SK-N-SH treated with all-trans-retinoic acid at 6 μM for 48 hours (cell line): Measurements from ENCODE around the gene NDUFB7.

Source experiments
- ATAC-seq: fragments of 200-7000 bp; cut with Tn5 transposase; 3 replicates; pipeline ENCODE4 v1.9.1; 2020; ENCODE audit warnings: mild to moderate bottlenecking, moderate library complexity
- ZFP3 ChIP-seq: fragments of 250-450 bp; sonication (Bioruptor Pico); IDR thresholded peaks from 2 replicates; pipeline ENCODE4 v1.5.0; 2020; ENCODE audit warnings: mild to moderate bottlenecking, moderate library complexity
- ZFP30 ChIP-seq: fragments of 450-650 bp; formaldehyde crosslinking; IDR thresholded peaks from 2 replicates; pipeline ENCODE4 v1.5.0; 2022; ENCODE audit warnings: mild to moderate bottlenecking, moderate library complexity
- ZNF8 ChIP-seq: fragments of 450-650 bp; formaldehyde crosslinking; IDR thresholded peaks from 2 replicates; pipeline ENCODE4 v1.5.0; 2020; ENCODE audit warnings: mild to moderate bottlenecking, moderate library complexity
- TF ChIP-seq, protein P1 (sequence below): fragments of 250-450 bp; sonication (Bioruptor Pico); IDR thresholded peaks from 2 replicates; pipeline ENCODE4 v1.5.1; 2021; ENCODE audit warnings: mild to moderate bottlenecking, moderate library complexity

NDUFB7 gene

GRCh38 chr19:14516746-14517438, 55.0 kb downstream of the NDUFB7 start:
- TF ChIP-seq ZNF8 (CRISPR knock-in tag) (no peak), ZFP3 (no peak), ZFP30 (CRISPR knock-in tag) (no peak)
- TF ChIP-seq, protein P1, sequence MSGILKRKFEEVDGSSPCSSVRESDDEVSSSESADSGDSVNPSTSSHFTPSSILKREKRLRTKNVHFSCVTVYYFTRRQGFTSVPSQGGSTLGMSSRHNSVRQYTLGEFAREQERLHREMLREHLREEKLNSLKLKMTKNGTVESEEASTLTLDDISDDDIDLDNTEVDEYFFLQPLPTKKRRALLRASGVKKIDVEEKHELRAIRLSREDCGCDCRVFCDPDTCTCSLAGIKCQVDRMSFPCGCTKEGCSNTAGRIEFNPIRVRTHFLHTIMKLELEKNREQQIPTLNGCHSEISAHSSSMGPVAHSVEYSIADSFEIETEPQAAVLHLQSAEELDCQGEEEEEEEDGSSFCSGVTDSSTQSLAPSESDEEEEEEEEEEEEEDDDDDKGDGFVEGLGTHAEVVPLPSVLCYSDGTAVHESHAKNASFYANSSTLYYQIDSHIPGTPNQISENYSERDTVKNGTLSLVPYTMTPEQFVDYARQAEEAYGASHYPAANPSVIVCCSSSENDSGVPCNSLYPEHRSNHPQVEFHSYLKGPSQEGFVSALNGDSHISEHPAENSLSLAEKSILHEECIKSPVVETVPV (CRISPR knock-in tag) = no peak
- TF ChIP-seq, all 23 proteins: peak for 0
- ATAC-seq = no peak
